Stimulated activated CD4-positive, alpha-beta T cell treated with anti-CD3 and anti-CD28 coated beads, Interleukin-15, amount 100 ng/mL, for 24 hours (primary cell): ENCODE measurements around the gene MRGPRD.

Experiments
- DNase-seq: peaks from one replicate; pipeline ENCODE4 v3.0.0-alpha.2; 2020

The MRGPRD gene

GRCh38 chr11:68930991-68931855 lies 49.6 kb downstream of the MRGPRD start:
- no peak for DNase-seq
